CD14-positive monocyte (primary cell): ENCODE results near the gene IL36RN. TPM values are rescaled to one million over a fixed set of nuclear protein-coding genes. Genes with fewer than 3 reads are reported as not detected.
A peak's percentile ranks its signal among the peaks of the same experiment; 100 is the strongest.

Source experiments
- DNase-seq, 3 donors: peaks; one replicate each; pipeline ENCODE4 v3.0.0-alpha.2; 2011 to 2022
- H2AFZ ChIP-seq: 2 replicates; pipeline ENCODE4 v1.6.0; 2012; ENCODE audit warnings: mild to moderate bottlenecking, low read depth, low read length, inconsistent platforms; ENCODE audit not compliant: insufficient read depth, poor library complexity, severe bottlenecking
- H3K27ac ChIP-seq, 2 donors: 1 replicate in 1 of 2; 2 replicates in 1 of 2; pipeline ENCODE4 v1.5.1; 2012 to 2013; ENCODE audit warnings: low read length in 2 of 2, control low read depth in 1 of 2, inconsistent platforms in 1 of 2, low read depth in 1 of 2, mild to moderate bottlenecking in 1 of 2
- H3K27me3 ChIP-seq, 2 donors: one replicate each; pipeline versions ENCODE4 v1.6.0 to v1.6.1; 2011 to 2013; ENCODE audit warnings: low read length in 2 of 2; ENCODE audit not compliant: control insufficient read depth in 2 of 2, insufficient read depth in 2 of 2
- H3K36me3 ChIP-seq, 2 donors: replicated peaks in 1 of 2; 1 replicate in 1 of 2; 2 replicates in 1 of 2; pipeline versions ENCODE4 v1.5.1 to v1.6.1; 2012 to 2013; ENCODE audit warnings: low read length in 2 of 2, control low read depth in 1 of 2, inconsistent platforms in 1 of 2, mild to moderate bottlenecking in 1 of 2; ENCODE audit not compliant: insufficient read depth in 2 of 2, control insufficient read depth in 1 of 2
- H3K4me1 ChIP-seq, 2 donors: 1 replicate in 1 of 2; 2 replicates in 1 of 2; pipeline versions ENCODE4 v1.5.1 to v1.6.1; 2012 to 2013; ENCODE audit warnings: low read length in 2 of 2, control low read depth in 1 of 2, inconsistent platforms in 1 of 2, mild to moderate bottlenecking in 1 of 2, moderate library complexity in 1 of 2; ENCODE audit not compliant: insufficient read depth in 2 of 2, control insufficient read depth in 1 of 2
- H3K4me2 ChIP-seq: replicated peaks from 2 replicates; pipeline ENCODE3; 2012; ENCODE audit warnings: low read length, moderate library complexity, mild to moderate bottlenecking; ENCODE audit not compliant: poor library complexity, severe bottlenecking; ENCODE audit errors: extremely low read depth
- H3K4me3 ChIP-seq, 3 experiments: fragments of 200-600 bp in 1 of 3; sonication (generic) in 1 of 3; replicated peaks in 1 of 3; 1 replicate in 2 of 3; 2 replicates in 1 of 3; pipeline ENCODE4 v1.5.1; 2011 to 2013; ENCODE audit warnings: low read length in 3 of 3, mild to moderate bottlenecking in 3 of 3, control low read depth in 2 of 3, low read depth in 2 of 3, inconsistent platforms in 1 of 3, moderate library complexity in 1 of 3
- H3K79me2 ChIP-seq: 2 replicates; pipeline ENCODE4 v1.6.0; 2012; ENCODE audit warnings: mild to moderate bottlenecking, control low read depth, inconsistent platforms, low read length, moderate library complexity; ENCODE audit not compliant: insufficient read depth
- H3K9ac ChIP-seq: 2 replicates; pipeline ENCODE4 v1.6.0; 2017; ENCODE audit warnings: low read length, mild to moderate bottlenecking; ENCODE audit not compliant: insufficient read depth, poor library complexity, severe bottlenecking
- H3K9me3 ChIP-seq, 2 donors: replicated peaks in 1 of 2; 1 replicate in 1 of 2; 2 replicates in 1 of 2; pipeline versions ENCODE4 v1.5.1 to v1.6.1; 2012 to 2013; ENCODE audit warnings: low read length in 2 of 2, control low read depth in 1 of 2; ENCODE audit not compliant: control insufficient read depth in 1 of 2, insufficient read depth in 1 of 2
- H4K20me1 ChIP-seq: 2 replicates; pipeline ENCODE4 v1.6.0; 2012; ENCODE audit warnings: mild to moderate bottlenecking, low read length, control low read depth, moderate library complexity; ENCODE audit not compliant: insufficient read depth
- H3K27ac Mint-ChIP-seq, 7 donors: one replicate each; pipeline ENCODE4 v1.8.0; 2020; ENCODE audit warnings: mild to moderate bottlenecking in 7 of 7, mixed read lengths in 7 of 7, moderate library complexity in 6 of 7, inconsistent platforms in 2 of 7
- H3K27me3 Mint-ChIP-seq, 3 donors: one replicate each; pipeline ENCODE4 v1.8.0; 2021 to 2022; ENCODE audit warnings: low read depth in 3 of 3, mild to moderate bottlenecking in 3 of 3, mixed read lengths in 3 of 3, moderate library complexity in 3 of 3, inconsistent platforms in 1 of 3
- H3K36me3 Mint-ChIP-seq, 2 donors: one replicate each; pipeline ENCODE4 v1.8.0; 2020; ENCODE audit warnings: mixed read lengths in 2 of 2, inconsistent platforms in 1 of 2, mild to moderate bottlenecking in 1 of 2
- H3K4me1 Mint-ChIP-seq: one replicate; pipeline ENCODE4 v1.8.0; 2020; ENCODE audit warnings: mild to moderate bottlenecking, mixed read lengths
- H3K4me3 Mint-ChIP-seq, 2 donors: one replicate each; pipeline ENCODE4 v1.8.0; 2020; ENCODE audit warnings: mild to moderate bottlenecking in 2 of 2, mixed read lengths in 2 of 2, moderate library complexity in 1 of 2
- H3K9me3 Mint-ChIP-seq, 7 donors: one replicate each; pipeline ENCODE4 v1.8.0; 2020 to 2022; ENCODE audit warnings: mixed read lengths in 7 of 7, mild to moderate bottlenecking in 6 of 7, moderate library complexity in 6 of 7, inconsistent platforms in 2 of 7
- CTCF ChIP-seq: fragments of 200-600 bp; IDR thresholded peaks from one replicate; pipeline ENCODE4 v1.8.0; 2022; ENCODE audit warnings: antibody characterized with exemption, mild to moderate bottlenecking
- intact Hi-C, 2 donors: fragments of 100-400 bp; cut with micrococcal nuclease; formaldehyde crosslinking; loops; one replicate each; pipeline versions ENCODE4 v1.15.0 to v1.15.1; 2023
- polyA plus RNA-seq, 3 donors: library from polyadenylated mRNA; depleted of rRNA in 1 of 3; unstranded in 2 of 3; stranded (reverse) in 1 of 3; fragments of 300-500 nt in 2 of 3; fragments of >200 nt in 1 of 3; fragmentation: Illumina TruSeq in 2 of 3; gene quantifications; 1 replicate in 2 of 3; 2 replicates in 1 of 3; pipeline ENCODE4 v1.2.3, GENCODE V29; 2012 to 2021

Gene IL36RN
- polyA plus RNA-seq, 3 donors: not detected

- Histone ChIP-seq H4K20me1 (no peaks in the 10 kb centered on the region), H3K9me3 (peaks cover 0 to 2% of the 10 kb centered on the region in 2 donors), H3K4me3 (no peak overlapping the region), H3K4me2 (no peak overlapping the region), H3K79me2 (no peaks in the 10 kb centered on the region), H2AFZ (no peak overlapping the region), H3K36me3 (no peaks in the 10 kb centered on the region), H3K9ac (no peak overlapping the region), H3K27me3 (no peaks in the 10 kb centered on the region), H3K4me1 (peaks cover 19 to 22% of the 10 kb centered on the region in 2 donors), H3K27ac (no peak overlapping the region)
- Mint-ChIP-seq H3K4me1 (peaks cover 11% of the 10 kb centered on the region), H3K4me3 (no peak overlapping the region), H3K27ac (no peak overlapping the region), H3K27me3 (peaks cover 0 to 3% (median 3%) of the 10 kb centered on the region in 3 donors), H3K9me3 (peaks cover 0 to 5% (median 3%) of the 10 kb centered on the region in 7 donors), H3K36me3 (no peaks in the 10 kb centered on the region)
- DNase-seq: peak in 1 of 3 donors; percentile 71
- intact Hi-C loops: loop anchor here in 1 of 2 donors (10.0 kb wide), 1 partner anchor 286 kb away; no protein-coding TSS in a partner anchor
- TF ChIP-seq CTCF: no peak
Measured at GRCh38 chr2:113088213-113088992, 29.4 kb downstream of the IL36RN start.

GRCh38 chr2:113089916-113090315 lies 30.9 kb downstream of the IL36RN start:
- Mint-ChIP-seq H3K4me1 (no peaks in the 10 kb centered on the region), H3K27me3 (peaks cover 0 to 3% (median 3%) of the 10 kb centered on the region in 3 donors), H3K4me3 (no peak overlapping the region), H3K36me3 (no peaks in the 10 kb centered on the region), H3K27ac (no peak overlapping the region), H3K9me3 (peaks cover 0 to 11% (median 5%) of the 10 kb centered on the region in 7 donors)
- peak; percentile 38 to 53 (median 50) for DNase-seq
- Histone ChIP-seq H3K4me2 (no peak overlapping the region), H2AFZ (no peak overlapping the region), H3K79me2 (no peaks in the 10 kb centered on the region), H3K27ac (peak overlapping the region in 1 of 2 donors; percentile 55), H3K9me3 (peaks cover 2% of the 10 kb centered on the region in 2 donors), H3K4me3 (no peak overlapping the region), H3K9ac (no peak overlapping the region), H3K36me3 (no peaks in the 10 kb centered on the region), H4K20me1 (no peaks in the 10 kb centered on the region), H3K4me1 (peaks cover 11 to 16% of the 10 kb centered on the region in 2 donors), H3K27me3 (no peaks in the 10 kb centered on the region)
- no peak for TF ChIP-seq CTCF
- intact Hi-C loops: loop anchor here in 1 of 2 donors (10.0 kb wide), 1 partner anchor 285 kb away; no protein-coding TSS in a partner anchor
